Ammon's horn (tissue), 1 donor: ENCODE results near the gene CTNND2.
A peak's percentile ranks its signal among the peaks of the same experiment; 100 is the strongest.
"Not testable (repeated sequence)": the region's sequence is repeated elsewhere in the genome, so short reads cannot be mapped to it uniquely, and the experiment has no call there.

Experiments used
- DNase-seq: peaks from one replicate; pipeline ENCODE4 v3.0.0-alpha.2; 2016; ENCODE audit warnings: low spot score

The CTNND2 gene

DNA sequence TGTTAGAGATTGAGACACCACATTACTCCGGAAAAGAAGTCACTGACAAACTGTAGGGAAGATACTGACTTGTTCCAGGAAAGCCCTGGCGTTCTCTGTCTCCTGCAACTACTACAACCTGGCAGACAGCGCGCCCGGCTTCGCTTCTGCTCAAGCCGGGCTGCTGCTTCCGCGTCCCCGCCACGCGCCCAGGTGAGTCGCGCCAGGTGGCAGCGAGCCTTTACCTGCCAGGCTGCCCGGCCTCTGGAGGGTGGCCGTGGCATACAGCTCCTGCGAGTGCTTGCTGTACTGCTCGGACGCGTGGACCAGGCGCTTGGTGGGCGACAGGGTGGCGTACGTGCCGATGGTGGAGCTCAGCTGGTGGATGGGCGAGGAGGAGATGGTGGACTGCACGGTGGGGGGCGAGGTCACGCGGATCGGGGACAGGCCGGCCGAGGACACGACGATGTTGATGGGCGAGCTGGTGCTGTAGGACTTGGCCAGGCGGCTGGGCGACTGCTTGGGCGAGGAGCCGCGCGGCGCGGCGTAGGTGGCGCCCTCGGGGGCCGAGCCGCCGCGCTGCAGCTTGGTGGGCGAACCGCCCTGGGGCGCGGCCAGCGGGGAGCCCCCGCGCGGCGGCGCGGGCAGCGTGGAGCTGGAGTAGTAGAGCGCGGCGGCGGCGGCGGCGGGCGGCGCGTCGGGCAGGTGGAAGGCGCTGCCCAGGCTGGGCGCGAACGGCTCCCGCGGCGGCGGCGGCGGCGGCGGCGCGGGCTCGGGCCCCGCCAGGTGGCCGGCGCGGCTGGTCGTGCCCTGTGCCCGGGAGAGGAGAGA is 519.6 kb downstream of the CTNND2 start:
- peak; percentile 75 for DNase-seq

DNA sequence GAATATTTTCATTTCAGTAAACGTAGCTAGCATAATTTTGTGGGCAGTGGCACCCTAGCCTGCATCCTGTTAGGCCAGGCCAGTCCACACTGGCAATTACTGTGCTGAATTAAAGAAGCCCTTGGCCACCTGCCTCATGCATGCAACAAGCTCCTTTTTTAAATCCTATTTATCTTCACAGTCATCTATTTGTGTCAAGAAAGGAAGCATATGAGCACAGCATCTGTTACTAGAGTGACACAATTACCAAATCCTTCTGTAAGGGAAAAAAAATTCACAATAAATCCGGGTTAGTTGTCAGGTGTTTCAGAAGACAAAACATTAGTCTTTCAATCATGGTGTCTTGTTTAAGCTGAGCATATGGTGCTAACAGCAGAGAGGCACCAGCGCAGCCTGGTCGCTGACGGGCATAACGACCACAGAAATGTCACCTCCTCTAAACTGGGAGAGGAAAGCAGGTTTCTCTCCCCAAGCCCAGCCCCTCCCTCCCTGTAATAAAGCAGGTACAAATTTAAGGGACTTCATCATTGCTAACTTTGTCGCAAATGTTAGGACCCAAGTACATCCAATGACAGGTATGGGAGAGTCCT is 520.6 kb downstream of the CTNND2 start:
- DNase-seq, result peak; percentile 69

DNA sequence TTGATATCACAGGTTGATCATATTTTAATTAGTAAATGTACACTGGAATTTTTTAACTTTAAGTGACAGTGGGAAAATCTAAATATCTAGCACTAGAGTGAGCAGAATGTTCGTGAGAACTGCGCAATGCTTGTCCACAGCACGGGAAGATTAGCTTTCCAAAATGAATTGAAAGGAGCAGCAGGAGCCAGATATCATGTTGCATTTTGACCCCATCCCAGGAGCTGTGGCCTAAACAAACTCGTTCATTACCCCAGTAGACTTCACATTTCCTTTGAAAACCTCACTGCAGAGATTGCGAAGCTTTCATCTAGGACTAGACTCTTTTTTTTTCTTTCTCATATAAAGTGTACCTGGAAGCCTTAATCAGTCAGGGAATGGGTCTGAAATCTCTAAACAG is 525.8 kb downstream of the CTNND2 start:
- no peak for DNase-seq

DNA sequence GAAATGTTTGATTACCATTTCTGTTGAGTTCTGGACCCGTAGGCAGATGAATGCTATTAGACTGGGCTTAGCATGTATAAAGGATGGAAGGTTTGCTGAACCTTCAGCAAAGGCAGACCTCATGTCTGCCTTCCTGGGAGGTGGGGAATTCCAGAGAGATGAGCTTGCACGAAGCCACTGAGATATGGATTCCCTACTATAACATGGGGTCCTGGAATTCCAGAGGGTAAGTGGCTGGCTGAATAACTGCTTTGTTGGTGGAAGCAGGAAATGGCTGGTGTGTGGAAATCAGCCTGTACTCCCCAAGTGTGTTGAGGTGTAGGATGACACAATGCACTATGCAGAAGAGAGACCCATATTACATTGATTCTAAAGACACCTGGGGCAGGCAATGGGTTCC is 526.4 kb downstream of the CTNND2 start:
- DNase-seq, result no peak

DNA sequence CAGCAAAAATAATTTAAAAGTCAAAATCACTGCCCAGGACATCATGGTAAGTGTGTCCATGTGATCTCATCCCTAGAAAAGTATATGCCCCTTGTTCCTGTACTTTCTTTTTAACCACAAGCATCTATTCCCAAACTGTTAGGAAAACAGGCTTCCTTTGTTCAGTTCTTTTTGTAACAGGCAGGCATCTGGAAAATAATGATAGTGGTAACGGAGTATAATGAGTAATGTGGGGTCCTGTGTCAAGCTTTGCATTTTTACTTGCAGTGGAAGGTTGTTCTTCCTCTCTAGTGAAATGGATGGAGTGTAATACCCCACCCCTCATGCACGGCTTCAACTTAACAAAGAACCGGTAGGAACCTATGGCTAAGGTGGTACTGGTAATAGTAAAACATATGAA is 532.1 kb downstream of the CTNND2 start:
- DNase-seq, result no peak

DNA sequence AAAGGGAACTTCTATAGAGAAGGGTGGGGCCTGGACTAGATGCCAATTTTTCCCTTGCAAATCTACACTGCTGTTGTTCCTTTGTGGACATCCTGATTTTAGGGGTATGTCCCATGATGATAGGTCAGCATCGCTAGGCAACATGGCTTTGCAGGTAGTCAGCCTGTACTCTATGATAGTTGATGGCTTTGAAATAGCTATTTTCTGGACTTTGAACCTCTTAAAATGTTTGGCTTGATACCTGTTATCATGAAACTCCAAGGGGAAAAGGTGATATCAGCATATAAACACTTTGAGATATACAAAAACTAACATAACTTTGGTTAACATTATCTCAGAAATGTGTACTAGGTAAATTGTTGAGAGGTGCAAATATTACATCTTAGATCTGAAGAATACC is 533.2 kb downstream of the CTNND2 start:
- no peak for DNase-seq

DNA sequence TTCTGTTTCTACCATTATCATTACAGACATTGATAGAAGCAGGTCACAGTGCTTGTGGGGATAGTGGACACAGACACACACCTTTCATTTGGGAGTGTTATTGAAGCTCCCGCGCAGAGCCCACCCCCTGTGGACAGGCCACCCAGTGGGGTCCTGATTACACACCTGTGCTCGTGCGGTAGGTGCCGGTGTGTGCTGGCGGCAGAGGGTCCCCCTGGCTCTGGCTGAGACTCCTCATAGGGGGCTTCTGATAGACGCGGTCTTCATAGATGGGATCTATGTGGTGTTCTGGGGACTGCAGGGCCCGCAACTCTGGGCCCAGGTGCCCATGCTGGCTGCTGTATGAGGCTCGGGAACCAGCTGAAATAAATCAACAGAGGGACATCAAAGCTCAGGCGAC is 539.7 kb downstream of the CTNND2 start:
- DNase-seq, result no peak

DNA sequence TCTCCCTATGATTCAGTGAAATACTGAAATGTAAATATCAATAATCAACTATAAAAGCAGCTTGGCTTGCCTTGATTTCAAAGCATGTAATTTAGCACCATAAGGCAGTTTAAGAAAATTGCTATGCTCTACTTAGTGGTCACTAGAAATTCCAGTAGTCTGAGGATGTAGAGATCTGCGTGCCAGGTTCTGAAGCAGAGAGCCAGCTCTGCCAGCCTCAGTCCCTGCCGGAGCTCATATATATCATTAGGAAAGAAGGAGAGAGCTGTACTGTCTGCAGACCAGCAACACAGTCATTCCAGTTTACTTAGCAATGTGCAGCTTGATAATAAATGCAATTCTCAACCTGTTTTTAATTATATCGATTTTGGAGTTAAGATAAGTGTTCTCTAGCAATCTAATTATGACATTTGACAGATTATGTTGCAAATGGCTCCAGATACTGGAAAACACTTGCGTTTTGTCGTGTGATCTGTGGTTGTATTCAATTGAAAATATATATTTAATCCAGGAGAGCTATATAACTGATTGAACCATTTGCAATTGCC is 540.5 kb downstream of the CTNND2 start:
- DNase-seq, result no peak

DNA sequence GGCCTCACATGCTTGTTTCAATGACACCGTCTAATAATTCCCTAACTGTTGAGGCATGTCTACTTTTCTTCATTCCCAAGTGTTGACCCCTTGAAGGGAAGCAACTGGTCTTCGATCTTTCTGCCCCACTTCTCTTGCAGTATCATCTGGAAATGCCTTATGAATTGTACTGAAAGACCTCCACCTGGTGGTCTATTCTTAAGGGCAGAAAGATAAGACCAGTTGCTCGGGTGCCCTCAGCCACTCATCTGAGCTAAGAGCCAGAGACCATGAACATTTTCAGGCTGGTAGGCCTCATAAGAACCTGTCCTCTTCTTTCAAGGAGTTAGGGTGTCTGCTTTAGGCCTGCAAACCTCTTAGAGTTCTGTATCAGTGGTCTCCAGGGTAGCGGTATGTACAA is 542.5 kb downstream of the CTNND2 start:
- DNase-seq, result no peak

DNA sequence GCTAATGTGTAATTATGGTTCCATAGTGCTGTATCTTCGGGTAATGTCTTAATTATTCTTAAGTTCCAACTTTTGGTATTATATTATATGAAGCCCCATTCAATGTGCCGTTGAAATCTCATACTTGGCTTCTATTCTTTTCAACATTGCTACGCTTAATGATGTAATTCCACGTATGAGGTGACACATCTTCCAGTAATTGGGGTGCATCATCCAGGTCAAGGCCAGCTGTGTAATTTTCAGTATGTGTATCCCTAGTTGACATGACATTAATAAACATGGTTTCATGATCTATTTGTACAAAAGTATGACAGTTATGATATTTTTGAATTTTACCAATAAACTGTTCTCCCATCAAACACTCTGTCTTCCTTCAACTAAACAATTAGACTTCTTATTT is 546.3 kb downstream of the CTNND2 start:
- no peak for DNase-seq

DNA sequence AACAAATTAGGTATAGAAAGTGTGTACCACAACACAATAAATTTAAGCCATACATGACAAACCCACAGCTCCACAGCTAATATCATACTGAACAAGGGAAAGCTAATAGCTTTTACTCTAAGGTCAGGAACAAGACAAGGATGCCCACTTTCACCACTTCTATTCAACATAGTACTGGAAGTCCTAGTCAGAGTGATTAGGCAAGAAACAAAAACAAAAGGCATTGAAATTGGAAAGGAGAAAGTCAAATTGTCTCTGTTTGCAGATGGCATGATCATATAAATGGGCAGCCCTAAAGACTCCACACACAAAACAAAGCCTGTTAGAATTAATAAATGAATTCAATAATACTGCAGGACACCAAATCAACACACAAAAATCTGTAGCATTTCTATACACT is 548.8 kb downstream of the CTNND2 start:
- DNase-seq, result peak; percentile 51

DNA sequence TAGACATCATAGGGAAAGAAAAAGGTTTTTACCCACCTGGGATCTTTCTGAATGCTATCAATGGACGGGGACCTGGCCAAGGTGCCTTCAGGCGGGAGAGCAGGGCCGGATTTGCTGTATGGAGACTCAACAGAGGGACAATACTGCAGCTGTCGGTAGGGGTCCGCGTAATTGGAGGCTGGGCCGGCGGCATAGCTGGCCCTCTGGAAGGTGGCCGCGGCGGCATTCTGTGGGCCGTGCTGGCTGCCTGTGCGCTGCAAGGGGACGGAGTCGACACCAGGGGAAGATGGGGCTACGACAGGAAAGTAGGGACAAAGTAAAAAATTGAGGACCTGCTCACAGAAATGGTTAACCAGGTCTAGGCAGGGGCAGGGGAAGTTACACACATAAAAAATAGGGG is 557.9 kb downstream of the CTNND2 start:
- DNase-seq, result no peak

DNA sequence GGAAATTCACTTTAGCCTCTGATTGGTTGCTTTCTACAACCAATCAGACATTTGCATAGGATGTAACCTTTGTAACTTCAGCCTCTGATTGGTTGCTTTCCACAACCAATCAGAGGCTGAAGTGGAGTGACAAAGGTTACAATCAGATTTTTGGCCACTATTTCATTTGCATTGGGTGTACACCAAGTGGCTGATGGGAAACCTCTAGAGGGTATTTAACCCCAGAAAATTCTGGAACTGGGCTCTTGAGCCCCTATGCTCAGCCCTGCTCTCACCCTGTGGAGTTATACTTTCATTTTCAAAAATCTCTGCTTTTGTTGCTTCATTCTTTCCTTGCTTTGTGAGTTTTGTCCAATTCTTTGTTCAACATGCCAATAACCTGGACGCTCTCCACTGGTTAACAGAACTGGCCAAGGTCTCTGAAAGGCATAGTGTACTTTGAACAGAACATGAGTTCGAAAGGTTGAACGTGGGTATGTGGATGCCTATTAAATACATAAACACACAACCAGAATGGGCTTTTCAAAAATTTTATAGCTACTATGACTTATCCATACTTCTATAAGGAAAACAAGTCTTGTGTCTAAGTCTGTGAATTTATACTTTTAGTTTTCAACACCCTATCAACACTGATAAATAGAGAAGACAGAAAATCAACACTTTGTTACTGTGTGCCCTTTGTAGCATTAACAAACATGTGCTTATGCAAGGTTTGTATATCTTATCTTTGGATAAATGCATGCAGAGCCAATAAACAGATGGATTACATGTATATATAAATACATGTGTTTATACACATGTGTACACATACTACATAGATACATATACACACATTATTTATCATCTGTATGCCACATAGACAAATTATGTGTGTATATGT is 568.1 kb downstream of the CTNND2 start:
- DNase-seq, result no peak

DNA sequence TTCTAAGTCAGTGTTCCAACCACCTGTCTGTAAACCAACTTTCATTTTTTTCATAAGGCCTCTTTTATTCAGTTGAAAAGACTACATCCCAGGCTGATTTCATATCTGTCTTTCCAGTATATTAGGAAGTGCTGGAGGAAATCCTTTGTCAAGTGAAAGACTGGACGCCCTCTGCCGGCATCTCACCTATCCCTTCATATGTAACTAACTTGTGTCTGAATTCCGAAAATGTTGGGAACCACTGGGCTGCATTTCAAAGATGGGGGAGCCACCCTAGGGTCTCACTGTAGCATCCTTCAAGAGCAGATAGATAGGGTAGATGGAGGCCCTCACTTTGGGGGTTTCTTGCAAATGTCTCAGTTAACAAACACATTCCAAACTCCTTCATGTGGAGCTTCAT is 569.8 kb downstream of the CTNND2 start:
- DNase-seq, result no peak

DNA sequence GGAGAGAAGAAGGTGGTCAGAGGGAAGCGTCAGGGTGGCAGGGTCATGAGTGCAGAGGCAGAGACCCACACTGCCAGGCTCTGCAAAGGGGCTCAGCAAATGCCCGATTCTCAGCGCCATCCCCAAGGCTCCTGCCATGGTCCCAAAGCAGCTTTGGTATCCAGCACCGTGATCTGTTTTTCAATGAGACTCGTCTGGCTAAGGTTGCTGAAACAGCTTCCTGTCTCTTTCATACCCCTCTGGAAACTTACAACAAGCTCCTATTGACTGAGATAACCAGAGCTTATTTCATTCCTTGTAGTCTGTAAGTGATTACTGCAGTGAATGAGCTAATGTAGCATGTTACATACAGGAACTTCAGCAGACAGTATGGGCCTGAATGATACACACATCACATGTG is 574.6 kb downstream of the CTNND2 start:
- peak; percentile 71 for DNase-seq

DNA sequence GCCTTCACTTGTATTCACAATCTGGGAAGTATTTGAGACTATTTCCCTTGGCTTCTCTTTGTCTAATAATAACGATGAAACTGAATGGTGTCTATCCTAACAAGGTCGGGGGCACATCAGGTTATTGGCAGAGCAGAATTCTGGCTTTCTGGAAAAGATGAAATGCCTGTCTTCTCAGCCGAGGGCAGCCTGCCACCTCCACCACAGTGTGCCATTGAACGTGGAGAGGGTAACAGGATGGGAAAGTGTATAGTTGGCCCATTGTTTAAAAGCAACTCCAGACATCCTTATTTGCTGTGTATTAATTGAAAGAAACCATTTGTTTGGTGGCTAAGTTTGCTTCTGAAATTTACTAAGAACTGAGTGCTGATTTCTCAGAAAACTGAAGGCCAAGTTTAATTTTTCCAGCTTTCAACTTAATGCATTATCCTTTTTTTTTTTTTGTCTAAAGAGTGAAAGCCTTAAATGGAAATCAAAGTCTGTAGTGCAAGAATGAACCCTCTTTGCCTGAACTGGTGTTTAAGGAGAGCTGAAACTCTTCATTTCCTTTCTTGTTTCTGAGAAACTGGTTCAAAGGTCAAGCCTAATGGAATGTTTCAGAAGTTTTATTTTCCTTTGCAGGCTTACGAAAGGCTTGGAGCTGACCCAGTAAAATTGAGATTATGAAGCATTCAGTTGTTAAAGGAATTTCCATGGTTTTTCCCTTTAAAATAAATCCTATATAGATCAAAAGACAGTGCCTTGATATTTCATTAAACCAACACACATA is 579.5 kb downstream of the CTNND2 start:
- DNase-seq, result peak; percentile 72

DNA sequence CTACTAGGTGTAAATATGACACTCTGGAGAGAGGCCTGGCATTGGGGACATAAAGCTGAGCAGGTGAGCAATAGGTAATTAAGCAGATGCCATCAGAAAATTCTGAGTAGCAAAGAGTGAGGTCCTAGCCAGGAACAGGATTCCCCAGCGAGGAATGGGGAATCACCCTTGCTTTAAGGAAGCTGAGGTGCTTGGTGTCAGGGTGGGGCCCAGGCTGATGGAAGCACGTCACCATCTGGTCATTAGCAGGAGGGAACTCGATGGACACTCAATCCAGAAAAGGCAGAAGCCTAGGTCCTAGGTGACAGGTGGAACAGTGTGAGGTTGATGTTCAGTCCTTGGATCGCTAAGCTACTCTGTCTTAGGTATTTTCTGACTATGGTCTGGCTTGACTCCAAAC is 580.5 kb downstream of the CTNND2 start:
- no peak for DNase-seq

DNA sequence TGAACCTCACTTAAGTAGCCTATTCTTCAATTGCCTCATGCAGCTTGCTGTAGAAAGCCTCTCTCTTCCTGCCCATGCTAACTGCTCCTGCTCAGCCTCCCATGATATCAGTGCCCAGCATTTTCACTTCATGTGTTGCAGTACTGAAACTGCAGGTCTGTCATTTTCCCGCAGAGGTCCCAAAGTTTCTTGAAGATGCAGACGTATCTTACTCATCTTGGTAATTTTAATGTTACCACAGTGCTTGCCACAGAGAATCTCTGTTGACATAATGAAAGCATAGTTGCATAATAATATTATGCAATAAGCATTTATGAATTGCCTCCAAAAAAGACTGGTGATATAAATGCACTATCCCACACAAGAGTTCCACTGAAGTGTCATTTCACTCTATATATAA is 582.1 kb downstream of the CTNND2 start:
- DNase-seq, result no peak

DNA sequence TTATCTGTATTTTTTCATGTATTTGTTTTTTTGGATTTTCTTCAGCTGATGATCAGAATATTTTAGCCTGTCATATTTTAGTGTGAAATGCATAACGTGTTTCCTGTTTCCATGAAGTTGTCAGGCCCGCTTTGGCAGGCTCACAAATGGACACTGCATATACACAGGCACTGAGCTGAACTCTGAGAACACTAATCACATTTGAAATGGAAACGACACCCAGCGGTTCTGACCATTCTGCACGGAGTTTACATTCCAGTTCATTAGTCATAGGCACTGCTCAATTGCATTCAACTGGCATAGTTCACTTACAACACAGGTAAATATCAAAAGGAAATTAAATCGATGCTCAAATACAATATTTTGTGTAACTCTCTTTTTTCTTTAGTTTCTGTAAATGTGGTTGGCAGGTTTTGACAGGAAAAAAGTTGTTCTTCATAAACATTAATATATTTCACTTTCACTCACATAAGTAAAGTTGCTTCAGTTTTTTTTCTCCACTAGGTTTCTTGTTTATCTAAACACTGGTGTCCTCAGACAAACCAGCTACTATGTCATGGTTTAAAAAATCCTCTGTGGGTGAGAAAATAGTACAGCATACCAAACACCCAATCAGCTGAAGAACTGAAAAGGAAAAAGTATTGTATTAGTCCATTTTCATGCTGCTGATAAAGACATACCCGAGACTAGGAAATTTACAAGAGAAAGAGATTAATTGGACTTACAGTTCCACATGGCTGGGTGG is 584.2 kb downstream of the CTNND2 start:
- DNase-seq, result no peak

DNA sequence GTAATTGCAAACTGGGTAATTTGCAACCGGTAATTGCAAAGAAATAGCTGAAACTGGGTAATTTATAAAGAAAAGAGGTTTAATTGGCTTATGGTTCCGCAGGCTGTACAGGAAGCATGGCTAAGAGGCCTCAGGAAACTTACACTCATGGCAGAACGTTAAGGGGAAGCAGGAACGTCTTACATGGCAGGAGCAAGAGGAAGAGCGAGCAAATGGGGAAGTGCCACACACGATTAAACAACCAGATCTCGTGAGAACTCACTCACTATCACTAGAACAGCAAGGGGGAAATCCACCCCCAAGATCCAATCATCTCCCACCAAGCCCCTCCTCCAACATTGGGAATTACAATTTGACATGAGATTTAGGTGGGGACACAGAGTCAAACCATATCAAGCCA is 590.6 kb downstream of the CTNND2 start:
- not testable (repeated sequence) for DNase-seq

DNA sequence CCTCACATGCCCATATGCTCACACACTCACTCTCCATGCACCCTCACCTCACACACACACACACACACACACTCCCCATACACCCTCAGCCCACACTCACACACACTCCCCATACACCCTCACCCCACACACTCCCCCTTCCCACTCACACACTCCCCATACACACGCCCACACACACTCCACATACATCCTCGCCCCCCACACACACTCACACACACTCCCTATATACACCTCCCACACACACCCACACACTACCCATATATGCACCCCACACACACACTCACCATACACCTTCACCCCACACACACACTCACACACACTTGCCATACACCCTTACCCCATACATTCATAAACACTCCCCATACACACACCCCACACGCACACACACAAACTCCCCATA is 592.5 kb downstream of the CTNND2 start:
- DNase-seq, result no peak
